HL-60 (cell line): ENCODE data around the gene SHC1.

Experiments
- GABPA ChIP-seq: IDR thresholded peaks from 2 replicates; pipeline ENCODE4 v1.6.1; 2012; ENCODE audit warnings: low read depth
- POLR2AphosphoS5 ChIP-seq: IDR thresholded peaks from 2 replicates; pipeline ENCODE4 v1.6.1; 2012; ENCODE audit warnings: low read depth
- SPI1 ChIP-seq: IDR thresholded peaks from 2 replicates; pipeline ENCODE4 v1.6.1; 2012; ENCODE audit warnings: low read depth, mild to moderate bottlenecking, borderline replicate concordance
- TF ChIP-seq, protein P1 (sequence below): IDR thresholded peaks from one replicate; pipeline ENCODE4 v1.5.1; 2011; ENCODE audit warnings: low read length, control low read depth, inconsistent platforms; ENCODE audit not compliant: insufficient read depth
- TF ChIP-seq, protein P2 (sequence below): IDR thresholded peaks from 2 replicates; pipeline ENCODE4 v1.6.1; 2012; ENCODE audit warnings: low read depth; ENCODE audit not compliant: insufficient replicate concordance

GRCh38 chr1:155001425-155001674 is 30.8 kb upstream of the SHC1 start:
- TF ChIP-seq, protein P1, sequence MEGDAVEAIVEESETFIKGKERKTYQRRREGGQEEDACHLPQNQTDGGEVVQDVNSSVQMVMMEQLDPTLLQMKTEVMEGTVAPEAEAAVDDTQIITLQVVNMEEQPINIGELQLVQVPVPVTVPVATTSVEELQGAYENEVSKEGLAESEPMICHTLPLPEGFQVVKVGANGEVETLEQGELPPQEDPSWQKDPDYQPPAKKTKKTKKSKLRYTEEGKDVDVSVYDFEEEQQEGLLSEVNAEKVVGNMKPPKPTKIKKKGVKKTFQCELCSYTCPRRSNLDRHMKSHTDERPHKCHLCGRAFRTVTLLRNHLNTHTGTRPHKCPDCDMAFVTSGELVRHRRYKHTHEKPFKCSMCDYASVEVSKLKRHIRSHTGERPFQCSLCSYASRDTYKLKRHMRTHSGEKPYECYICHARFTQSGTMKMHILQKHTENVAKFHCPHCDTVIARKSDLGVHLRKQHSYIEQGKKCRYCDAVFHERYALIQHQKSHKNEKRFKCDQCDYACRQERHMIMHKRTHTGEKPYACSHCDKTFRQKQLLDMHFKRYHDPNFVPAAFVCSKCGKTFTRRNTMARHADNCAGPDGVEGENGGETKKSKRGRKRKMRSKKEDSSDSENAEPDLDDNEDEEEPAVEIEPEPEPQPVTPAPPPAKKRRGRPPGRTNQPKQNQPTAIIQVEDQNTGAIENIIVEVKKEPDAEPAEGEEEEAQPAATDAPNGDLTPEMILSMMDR, result no peak
- TF ChIP-seq GABPA, result no peak
- TF ChIP-seq POLR2AphosphoS5, result no peak
- TF ChIP-seq, protein P2, sequence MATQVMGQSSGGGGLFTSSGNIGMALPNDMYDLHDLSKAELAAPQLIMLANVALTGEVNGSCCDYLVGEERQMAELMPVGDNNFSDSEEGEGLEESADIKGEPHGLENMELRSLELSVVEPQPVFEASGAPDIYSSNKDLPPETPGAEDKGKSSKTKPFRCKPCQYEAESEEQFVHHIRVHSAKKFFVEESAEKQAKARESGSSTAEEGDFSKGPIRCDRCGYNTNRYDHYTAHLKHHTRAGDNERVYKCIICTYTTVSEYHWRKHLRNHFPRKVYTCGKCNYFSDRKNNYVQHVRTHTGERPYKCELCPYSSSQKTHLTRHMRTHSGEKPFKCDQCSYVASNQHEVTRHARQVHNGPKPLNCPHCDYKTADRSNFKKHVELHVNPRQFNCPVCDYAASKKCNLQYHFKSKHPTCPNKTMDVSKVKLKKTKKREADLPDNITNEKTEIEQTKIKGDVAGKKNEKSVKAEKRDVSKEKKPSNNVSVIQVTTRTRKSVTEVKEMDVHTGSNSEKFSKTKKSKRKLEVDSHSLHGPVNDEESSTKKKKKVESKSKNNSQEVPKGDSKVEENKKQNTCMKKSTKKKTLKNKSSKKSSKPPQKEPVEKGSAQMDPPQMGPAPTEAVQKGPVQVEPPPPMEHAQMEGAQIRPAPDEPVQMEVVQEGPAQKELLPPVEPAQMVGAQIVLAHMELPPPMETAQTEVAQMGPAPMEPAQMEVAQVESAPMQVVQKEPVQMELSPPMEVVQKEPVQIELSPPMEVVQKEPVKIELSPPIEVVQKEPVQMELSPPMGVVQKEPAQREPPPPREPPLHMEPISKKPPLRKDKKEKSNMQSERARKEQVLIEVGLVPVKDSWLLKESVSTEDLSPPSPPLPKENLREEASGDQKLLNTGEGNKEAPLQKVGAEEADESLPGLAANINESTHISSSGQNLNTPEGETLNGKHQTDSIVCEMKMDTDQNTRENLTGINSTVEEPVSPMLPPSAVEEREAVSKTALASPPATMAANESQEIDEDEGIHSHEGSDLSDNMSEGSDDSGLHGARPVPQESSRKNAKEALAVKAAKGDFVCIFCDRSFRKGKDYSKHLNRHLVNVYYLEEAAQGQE, result no peak
- no peak for TF ChIP-seq SPI1
